Keratinocyte (primary cell): ENCODE results near the gene GSTM2. TPM values are rescaled to one million over a fixed set of nuclear protein-coding genes. Genes with fewer than 3 reads are reported as not detected.

Source experiments
- DNase-seq: peaks from one replicate; pipeline ENCODE4 v3.0.0-alpha.2; 2011; ENCODE audit warnings: low read depth, missing footprints, low spot score
- FAIRE-seq: peaks from 2 replicates; lab custom pipeline; 2011; peaks lifted over from hg19 to GRCh38; lab: Jason Lieb, UNC
- H2AFZ ChIP-seq: 2 replicates; pipeline ENCODE4 v1.6.0; 2012; ENCODE audit warnings: low read length, control low read depth, inconsistent platforms; ENCODE audit not compliant: control insufficient read depth
- H3K27ac ChIP-seq: 2 replicates; pipeline ENCODE4 v1.5.1; 2011; ENCODE audit warnings: low read length; ENCODE audit not compliant: control insufficient read depth, insufficient read depth
- H3K27me3 ChIP-seq: 3 replicates; pipeline ENCODE4 v1.6.0; 2011; ENCODE audit warnings: low read length; ENCODE audit not compliant: control insufficient read depth, insufficient read depth; ENCODE audit errors: extremely low read depth
- H3K36me3 ChIP-seq, 2 experiments: 2 replicates in 1 of 2; 3 replicates in 1 of 2; pipeline ENCODE4 v1.5.1; 2011; ENCODE audit warnings: low read length in 2 of 2, mild to moderate bottlenecking in 1 of 2; ENCODE audit not compliant: control insufficient read depth in 2 of 2, insufficient read depth in 2 of 2; ENCODE audit errors: extremely low read depth in 1 of 2
- H3K4me1 ChIP-seq: 3 replicates; pipeline ENCODE4 v1.5.1; 2011; ENCODE audit warnings: low read length; ENCODE audit not compliant: control insufficient read depth, insufficient read depth; ENCODE audit errors: extremely low read depth
- H3K4me2 ChIP-seq: 3 replicates; pipeline ENCODE4 v1.6.0; 2011; ENCODE audit warnings: low read depth, low read length; ENCODE audit not compliant: control insufficient read depth, insufficient read depth; ENCODE audit errors: extremely low read depth
- H3K4me3 ChIP-seq, 3 experiments: fragments of 200-600 bp in 1 of 3; sonication (generic) in 1 of 3; 2 replicates in 2 of 3; 3 replicates in 1 of 3; pipeline ENCODE4 v1.5.1; 2011 to 2016; ENCODE audit warnings: low read length in 3 of 3, mild to moderate bottlenecking in 3 of 3, control low read depth in 2 of 3, inconsistent platforms in 1 of 3, low read depth in 1 of 3, mixed read lengths in 1 of 3, mixed run types in 1 of 3, moderate library complexity in 1 of 3; ENCODE audit not compliant: control insufficient read depth in 2 of 3, insufficient read depth in 2 of 3; ENCODE audit errors: extremely low read depth in 1 of 3
- H3K79me2 ChIP-seq: 2 replicates; pipeline ENCODE4 v1.6.0; 2012; ENCODE audit warnings: low read length; ENCODE audit not compliant: control insufficient read depth, insufficient read depth
- H3K9ac ChIP-seq: 3 replicates; pipeline ENCODE4 v1.6.0; 2011; ENCODE audit warnings: low read length; ENCODE audit not compliant: control insufficient read depth, insufficient read depth; ENCODE audit errors: extremely low read depth
- H3K9me1 ChIP-seq: 3 replicates; pipeline ENCODE4 v1.6.0; 2011; ENCODE audit warnings: low read length; ENCODE audit not compliant: control insufficient read depth, insufficient read depth; ENCODE audit errors: extremely low read depth
- H3K9me3 ChIP-seq: 2 replicates; pipeline ENCODE4 v1.5.1; 2012; ENCODE audit warnings: low read depth, low read length; ENCODE audit not compliant: control insufficient read depth
- H4K20me1 ChIP-seq: 3 replicates; pipeline ENCODE4 v1.6.0; 2011; ENCODE audit warnings: low read length; ENCODE audit not compliant: control insufficient read depth, insufficient read depth; ENCODE audit errors: extremely low read depth
- EZH2 ChIP-seq: IDR thresholded peaks from one replicate; pipeline ENCODE4 v1.6.1; 2012; ENCODE audit warnings: inconsistent platforms, mild to moderate bottlenecking, low read length, moderate library complexity
- dilution Hi-C: fragments of 300-500 bp; cut with MboI; formaldehyde crosslinking; loops from one replicate; pipeline ENCODE4 v1.7.0; 2020; ENCODE audit warnings: low sequenced_read_pairs; ENCODE audit not compliant: extremely low pct_ligation_motif_present
- polyA plus RNA-seq, 5 experiments: library from polyadenylated mRNA; depleted of rRNA in 3 of 5; stranded (reverse) in 3 of 5; stranded (forward) in 1 of 5; unstranded in 1 of 5; fragments of >200 nt; gene quantifications; 1 replicate in 1 of 5; 2 replicates in 3 of 5; 3 replicates in 1 of 5; pipeline versions ENCODE4 v1.2.1 to v1.2.3, GENCODE V29; 2011 to 2012; ENCODE audit warnings: missing spikeins in 2 of 5, low read depth in 1 of 5, low replicate concordance in 1 of 5
- TF ChIP-seq, protein P1 (sequence below), 3 experiments: IDR thresholded peaks in 1 of 3; conservative IDR thresholded peaks in 1 of 3; optimal IDR thresholded peaks in 1 of 3; 2 replicates in 2 of 3; 3 replicates in 1 of 3; pipeline versions ENCODE3 to v1.5.1; 2011; ENCODE audit warnings: low read length in 3 of 3, mild to moderate bottlenecking in 3 of 3, moderate library complexity in 2 of 3, control low read depth in 1 of 3, inconsistent platforms in 1 of 3; ENCODE audit not compliant: insufficient read depth in 2 of 3; ENCODE audit errors: extremely low read depth in 1 of 3

GSTM2 gene
- polyA plus RNA-seq, 1 donor (not counting 4 experiments of a cell fraction or from before 2014, with no cell fraction given), result 11.1 TPM

DNA sequence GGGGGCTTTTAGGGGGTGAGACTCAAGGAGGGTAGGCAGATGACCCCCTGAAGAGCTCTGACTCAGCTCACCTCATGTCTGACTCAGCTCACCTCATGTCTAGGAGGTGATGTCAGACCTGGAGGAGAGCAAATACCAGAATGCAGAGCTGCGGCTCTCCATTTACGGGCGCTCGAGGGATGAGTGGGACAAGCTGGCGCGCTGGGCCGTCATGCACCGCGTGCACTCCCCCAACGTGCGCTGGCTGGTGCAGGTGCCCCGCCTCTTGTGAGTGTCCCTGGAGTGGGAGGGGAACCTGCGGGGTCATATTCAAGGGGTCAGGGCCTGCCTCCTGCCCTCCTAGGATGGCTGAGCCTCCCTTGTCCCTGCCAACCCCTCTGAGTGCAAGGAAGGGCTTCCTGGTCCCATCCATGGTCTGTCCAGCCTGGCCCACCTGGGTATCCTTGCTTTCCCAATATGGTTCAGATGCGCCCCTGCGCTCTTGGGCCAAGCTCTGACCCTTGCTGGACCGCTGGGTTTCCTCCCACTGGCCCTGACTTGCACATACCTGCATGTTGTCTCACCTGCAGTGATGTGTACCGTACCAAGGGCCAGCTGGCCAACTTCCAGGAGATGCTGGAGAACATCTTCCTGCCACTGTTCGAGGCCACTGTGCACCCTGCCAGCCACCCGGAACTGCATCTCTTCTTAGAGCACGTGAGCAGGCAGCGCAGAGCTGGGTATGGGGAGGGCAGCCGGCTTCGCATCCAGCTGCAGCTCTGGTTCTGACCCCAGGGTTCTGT lies 39.1 kb upstream of the GSTM2 start:
- H3K9ac ChIP-seq, result no peak overlapping the region
- H3K27ac ChIP-seq, result no peak overlapping the region
- H3K9me1 ChIP-seq, result no peaks in the 10 kb centered on the region
- no peak overlapping the region for H2AFZ ChIP-seq
- H3K9me3 ChIP-seq, result no peaks in the 10 kb centered on the region
- peaks cover 11 to 25% of the 10 kb centered on the region in 2 experiments for H3K36me3 ChIP-seq
- dilution Hi-C loops, result no loop called here
- DNase-seq, result no peak
- no peaks in the 10 kb centered on the region for H3K27me3 ChIP-seq
- H3K4me2 ChIP-seq, result no peak overlapping the region
- H3K79me2 ChIP-seq, result peaks cover 13% of the 10 kb centered on the region
- no peaks in the 10 kb centered on the region for H4K20me1 ChIP-seq
- no peak for TF ChIP-seq EZH2
- TF ChIP-seq, protein P1, sequence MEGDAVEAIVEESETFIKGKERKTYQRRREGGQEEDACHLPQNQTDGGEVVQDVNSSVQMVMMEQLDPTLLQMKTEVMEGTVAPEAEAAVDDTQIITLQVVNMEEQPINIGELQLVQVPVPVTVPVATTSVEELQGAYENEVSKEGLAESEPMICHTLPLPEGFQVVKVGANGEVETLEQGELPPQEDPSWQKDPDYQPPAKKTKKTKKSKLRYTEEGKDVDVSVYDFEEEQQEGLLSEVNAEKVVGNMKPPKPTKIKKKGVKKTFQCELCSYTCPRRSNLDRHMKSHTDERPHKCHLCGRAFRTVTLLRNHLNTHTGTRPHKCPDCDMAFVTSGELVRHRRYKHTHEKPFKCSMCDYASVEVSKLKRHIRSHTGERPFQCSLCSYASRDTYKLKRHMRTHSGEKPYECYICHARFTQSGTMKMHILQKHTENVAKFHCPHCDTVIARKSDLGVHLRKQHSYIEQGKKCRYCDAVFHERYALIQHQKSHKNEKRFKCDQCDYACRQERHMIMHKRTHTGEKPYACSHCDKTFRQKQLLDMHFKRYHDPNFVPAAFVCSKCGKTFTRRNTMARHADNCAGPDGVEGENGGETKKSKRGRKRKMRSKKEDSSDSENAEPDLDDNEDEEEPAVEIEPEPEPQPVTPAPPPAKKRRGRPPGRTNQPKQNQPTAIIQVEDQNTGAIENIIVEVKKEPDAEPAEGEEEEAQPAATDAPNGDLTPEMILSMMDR (optimal IDR thresholded peaks at IDR 0.05 in 1 of 3, IDR thresholded peaks at IDR 0.05 in 1 of 3, conservative IDR thresholded peaks at IDR 0.05 in 1 of 3; ENCODE audit: extremely low read depth in 1 of 3, insufficient read depth in 2 of 3, low read length in 3 of 3), result no peak
- H3K4me1 ChIP-seq, result peaks cover 3% of the 10 kb centered on the region
- H3K4me3 ChIP-seq, result no peak overlapping the region
- FAIRE-seq, result no peak

DNA sequence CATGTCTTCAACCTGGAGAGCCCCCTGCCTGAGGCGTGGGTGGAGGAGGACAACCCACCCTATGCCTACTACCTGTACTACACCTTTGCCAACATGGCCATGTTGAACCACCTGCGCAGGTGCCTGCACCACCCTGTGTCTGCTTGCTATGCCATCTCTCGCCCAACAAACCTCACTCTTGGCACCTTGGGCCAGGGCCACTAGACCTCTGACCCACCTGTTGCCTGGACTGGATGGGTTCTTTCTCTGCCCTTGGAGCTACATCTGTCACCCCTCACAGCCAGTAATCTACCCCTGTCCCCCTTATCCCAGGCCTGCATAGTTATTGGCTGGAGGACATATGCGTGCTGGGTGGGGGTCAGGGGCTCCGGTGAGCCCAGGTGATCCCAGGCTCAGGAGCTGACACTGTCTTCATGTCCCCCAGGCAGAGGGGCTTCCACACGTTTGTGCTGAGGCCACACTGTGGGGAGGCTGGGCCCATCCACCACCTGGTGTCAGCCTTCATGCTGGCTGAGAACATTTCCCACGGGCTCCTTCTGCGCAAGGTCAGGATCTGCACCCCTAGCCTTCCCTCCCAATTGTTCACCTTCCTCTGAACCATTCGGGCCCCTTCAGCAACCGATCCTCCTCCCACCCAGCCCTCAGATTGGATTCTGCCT lies 38.4 kb upstream of the GSTM2 start:
- Histone ChIP-seq H4K20me1 (no peaks in the 10 kb centered on the region), H3K9ac (no peak overlapping the region), H3K27me3 (no peaks in the 10 kb centered on the region), H3K36me3 (peaks cover 11 to 25% of the 10 kb centered on the region in 2 experiments), H3K4me3 (no peak overlapping the region), H3K9me3 (no peaks in the 10 kb centered on the region), H3K4me2 (no peak overlapping the region), H3K4me1 (no peaks in the 10 kb centered on the region), H3K79me2 (peaks cover 5% of the 10 kb centered on the region), H3K9me1 (no peaks in the 10 kb centered on the region), H2AFZ (no peak overlapping the region), H3K27ac (no peak overlapping the region)
- DNase-seq, result no peak
- FAIRE-seq, result no peak
- TF ChIP-seq, protein P1 (optimal IDR thresholded peaks at IDR 0.05 in 1 of 3, IDR thresholded peaks at IDR 0.05 in 1 of 3, conservative IDR thresholded peaks at IDR 0.05 in 1 of 3; ENCODE audit: extremely low read depth in 1 of 3, insufficient read depth in 2 of 3, low read length in 3 of 3), result no peak
- no peak for TF ChIP-seq EZH2
- dilution Hi-C loops, result no loop called here
